Neural cell (in vitro differentiated cells): ENCODE data around the gene ASIC3. TPM values are rescaled to one million over a fixed set of nuclear protein-coding genes. Genes with fewer than 3 reads are reported as not detected.

Experiments
- H2AFZ ChIP-seq: fragments of 200-600, 300-800 bp; sonication (generic), shearing (Covaris generic); 2 replicates; pipeline ENCODE4 v1.6.0; 2014; ENCODE audit warnings: low read depth, mild to moderate bottlenecking, antibody characterized with exemption, low read length, moderate library complexity
- H3F3A ChIP-seq: fragments of 200-600 bp; shearing (Covaris generic); 2 replicates; pipeline ENCODE4 v1.6.1; 2016; ENCODE audit warnings: mild to moderate bottlenecking, moderate library complexity, mixed read lengths, antibody characterized with exemption, low read length; ENCODE audit not compliant: insufficient read depth, poor library complexity, severe bottlenecking
- H3K27ac ChIP-seq: fragments of 200-600, 300-800 bp; sonication (generic), shearing (Covaris generic); 2 replicates; pipeline ENCODE4 v1.5.1; 2014; ENCODE audit warnings: mild to moderate bottlenecking, low read length, moderate library complexity
- H3K27me3 ChIP-seq: fragments of 300-800, 200-600 bp; sonication (generic), shearing (Covaris generic); 2 replicates; pipeline ENCODE4 v1.6.0; 2014; ENCODE audit warnings: mild to moderate bottlenecking, low read depth, low read length, moderate library complexity; ENCODE audit not compliant: insufficient read depth
- H3K36me3 ChIP-seq: fragments of 300-800, 200-600 bp; sonication (generic), shearing (Covaris generic); 2 replicates; pipeline ENCODE4 v1.5.1; 2014; ENCODE audit warnings: mild to moderate bottlenecking, antibody characterized with exemption, low read length, moderate library complexity; ENCODE audit not compliant: insufficient read depth
- H3K4me2 ChIP-seq: fragments of 300-800, 200-600 bp; sonication (generic), shearing (Covaris generic); 2 replicates; pipeline ENCODE4 v1.6.0; 2014; ENCODE audit warnings: mild to moderate bottlenecking, low read length
- H3K4me3 ChIP-seq: fragments of 300-800, 200-600 bp; sonication (generic), shearing (Covaris generic); 2 replicates; pipeline ENCODE4 v1.5.1; 2014; ENCODE audit warnings: mild to moderate bottlenecking, low read length, moderate library complexity
- H3K79me2 ChIP-seq: fragments of 200-600 bp; shearing (Covaris generic); replicated peaks from 2 replicates; pipeline ENCODE4 v1.6.0; 2014; ENCODE audit warnings: mild to moderate bottlenecking, low read length, moderate library complexity; ENCODE audit not compliant: insufficient read depth
- H3K9ac ChIP-seq: fragments of 300-800, 200-600 bp; sonication (generic), shearing (Covaris generic); 2 replicates; pipeline ENCODE4 v1.6.1; 2016; ENCODE audit warnings: mild to moderate bottlenecking, low read length, mixed read lengths
- H3K9me2 ChIP-seq: fragments of 200-600 bp; shearing (Covaris generic); 2 replicates; pipeline ENCODE4 v1.6.1; 2016; ENCODE audit warnings: mild to moderate bottlenecking, low read length, mixed read lengths; ENCODE audit not compliant: insufficient read depth
- H3K9me3 ChIP-seq: fragments of 200-600, 300-800 bp; sonication (generic), shearing (Covaris generic); 2 replicates; pipeline ENCODE4 v1.6.1; 2016; ENCODE audit warnings: mild to moderate bottlenecking, mixed run types, low read length, moderate library complexity, mixed read lengths
- H4K20me1 ChIP-seq: fragments of 200-600 bp; shearing (Covaris generic); 2 replicates; pipeline ENCODE4 v1.6.1; 2016; ENCODE audit warnings: mild to moderate bottlenecking, mixed run types; ENCODE audit not compliant: insufficient read depth
- EP300 ChIP-seq: fragments of 450-650 bp; conservative IDR thresholded peaks from 2 replicates; pipeline ENCODE4 v1.6.1; 2014; ENCODE audit warnings: antibody characterized with exemption, mild to moderate bottlenecking, moderate library complexity; ENCODE audit not compliant: poor library complexity, severe bottlenecking
- EZH2 ChIP-seq: fragments of 200-600, 300-800 bp; shearing (Covaris generic), sonication (generic); IDR thresholded peaks from 2 replicates; pipeline ENCODE4 v1.6.1; 2014; ENCODE audit warnings: antibody characterized with exemption, low read length, borderline replicate concordance, mild to moderate bottlenecking; ENCODE audit not compliant: insufficient read depth, poor library complexity, severe bottlenecking
- POLR2AphosphoS5 ChIP-seq: IDR thresholded peaks from 2 replicates; pipeline ENCODE4 v1.6.1; 2012
- RAD21 ChIP-seq: fragments of 450-650 bp; conservative IDR thresholded peaks from 2 replicates; pipeline ENCODE4 v1.6.1; 2014; ENCODE audit warnings: antibody characterized with exemption, mild to moderate bottlenecking, moderate library complexity
- polyA plus RNA-seq: library from polyadenylated mRNA; depleted of rRNA; stranded (reverse); fragments of >200 nt; gene quantifications from 2 replicates; pipeline ENCODE4 v1.2.3, GENCODE V29; 2014
- TF ChIP-seq, protein P1 (sequence below): fragments of 450-650 bp; IDR thresholded peaks from 2 replicates; pipeline ENCODE4 v1.5.1; 2014; ENCODE audit warnings: antibody characterized with exemption, mild to moderate bottlenecking, moderate library complexity; ENCODE audit not compliant: poor library complexity, severe bottlenecking
- TF ChIP-seq, protein P2 (sequence below): IDR thresholded peaks from 2 replicates; pipeline ENCODE4 v1.6.1; 2012; ENCODE audit warnings: borderline replicate concordance

ASIC3 gene
- polyA plus RNA-seq, 1 donor from 2014 or later = 3.3 TPM

DNA sequence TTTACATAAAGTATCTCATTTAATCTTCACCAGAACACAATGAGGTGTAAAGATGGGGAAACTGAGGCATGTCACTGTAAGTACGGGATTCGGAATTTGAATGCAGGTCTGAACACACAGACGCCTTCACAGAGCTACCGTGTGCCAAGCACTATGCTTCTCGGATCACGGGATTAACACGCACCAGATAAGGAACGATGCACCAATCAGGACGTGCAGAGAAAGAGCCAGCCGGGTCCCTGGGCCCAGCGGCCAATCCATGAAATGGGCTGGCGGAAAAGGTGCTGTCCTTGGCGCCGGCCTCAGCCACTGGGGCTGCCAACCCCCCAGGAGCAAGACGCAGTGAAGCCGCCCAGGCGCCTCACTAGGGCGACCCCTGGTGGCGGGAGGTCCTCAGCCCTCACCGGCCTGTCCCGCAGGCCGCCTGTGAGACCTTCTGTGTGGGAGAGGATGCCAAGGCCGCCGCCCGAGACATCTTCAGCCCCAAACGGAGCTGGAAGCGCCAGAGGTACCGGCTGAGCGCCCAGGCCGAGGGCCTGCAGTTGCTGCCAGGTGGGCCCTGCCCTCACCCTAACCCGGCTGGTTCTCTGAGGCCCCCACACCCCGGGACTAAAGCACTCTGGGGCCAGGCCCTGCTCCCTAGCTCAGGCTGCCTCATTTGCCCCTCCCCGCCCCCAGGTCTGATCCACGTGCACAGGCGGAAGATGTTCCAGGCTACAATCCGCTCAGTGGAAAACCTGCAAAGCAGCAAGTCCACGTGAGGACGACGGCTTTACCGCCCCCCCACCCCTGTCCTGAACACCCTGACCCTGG, 39.6 kb upstream of the ASIC3 start:
- no peak overlapping the region for H3K4me2 ChIP-seq

DNA sequence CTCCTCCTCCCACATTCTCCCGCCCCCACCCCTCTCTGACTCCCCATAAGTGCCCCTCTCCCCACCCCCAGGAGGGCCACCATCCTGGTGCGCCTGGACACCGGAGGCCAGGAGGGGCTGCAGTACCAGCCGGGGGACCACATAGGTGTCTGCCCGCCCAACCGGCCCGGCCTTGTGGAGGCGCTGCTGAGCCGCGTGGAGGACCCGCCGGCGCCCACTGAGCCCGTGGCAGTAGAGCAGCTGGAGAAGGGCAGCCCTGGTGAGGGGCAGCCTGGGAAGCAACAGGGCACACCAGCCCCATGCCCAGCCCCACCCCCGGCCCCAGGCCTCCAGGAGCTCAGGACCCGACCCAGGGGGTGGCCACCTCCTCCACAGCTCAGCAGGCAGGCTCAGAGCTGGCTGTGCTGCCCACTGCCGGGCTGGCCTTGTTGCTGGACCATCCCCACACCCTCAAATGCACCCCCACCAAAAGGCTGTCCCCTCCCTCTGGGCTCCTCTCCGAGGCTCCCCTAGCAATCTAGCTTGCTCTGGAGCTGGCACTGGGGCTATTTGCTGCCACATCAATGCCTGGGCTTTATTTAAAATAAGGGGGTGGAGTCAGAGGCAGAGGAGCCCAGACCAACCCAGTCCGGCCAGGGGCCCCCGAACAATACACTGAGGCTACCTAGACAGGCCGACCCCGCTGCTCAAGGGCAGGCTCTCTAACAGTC, 38.8 kb upstream of the ASIC3 start:
- Histone ChIP-seq H3K79me2 (no peaks in the 10 kb centered on the region), H3K27ac (no peak overlapping the region), H3K9me2 (no peaks in the 10 kb centered on the region), H2AFZ (no peak overlapping the region), H3K4me2 (no peak overlapping the region), H3F3A (no peaks in the 10 kb centered on the region), H3K27me3 (no peaks in the 10 kb centered on the region), H3K36me3 (no peaks in the 10 kb centered on the region), H3K9me3 (no peaks in the 10 kb centered on the region), H4K20me1 (no peaks in the 10 kb centered on the region), H3K4me3 (no peak overlapping the region), H3K9ac (no peak overlapping the region)
- TF ChIP-seq RAD21 (no peak), POLR2AphosphoS5 (no peak), EZH2 (no peak)

More for the DNA sequence above, 39.6 kb upstream of the ASIC3 start:
- TF ChIP-seq, protein P1, sequence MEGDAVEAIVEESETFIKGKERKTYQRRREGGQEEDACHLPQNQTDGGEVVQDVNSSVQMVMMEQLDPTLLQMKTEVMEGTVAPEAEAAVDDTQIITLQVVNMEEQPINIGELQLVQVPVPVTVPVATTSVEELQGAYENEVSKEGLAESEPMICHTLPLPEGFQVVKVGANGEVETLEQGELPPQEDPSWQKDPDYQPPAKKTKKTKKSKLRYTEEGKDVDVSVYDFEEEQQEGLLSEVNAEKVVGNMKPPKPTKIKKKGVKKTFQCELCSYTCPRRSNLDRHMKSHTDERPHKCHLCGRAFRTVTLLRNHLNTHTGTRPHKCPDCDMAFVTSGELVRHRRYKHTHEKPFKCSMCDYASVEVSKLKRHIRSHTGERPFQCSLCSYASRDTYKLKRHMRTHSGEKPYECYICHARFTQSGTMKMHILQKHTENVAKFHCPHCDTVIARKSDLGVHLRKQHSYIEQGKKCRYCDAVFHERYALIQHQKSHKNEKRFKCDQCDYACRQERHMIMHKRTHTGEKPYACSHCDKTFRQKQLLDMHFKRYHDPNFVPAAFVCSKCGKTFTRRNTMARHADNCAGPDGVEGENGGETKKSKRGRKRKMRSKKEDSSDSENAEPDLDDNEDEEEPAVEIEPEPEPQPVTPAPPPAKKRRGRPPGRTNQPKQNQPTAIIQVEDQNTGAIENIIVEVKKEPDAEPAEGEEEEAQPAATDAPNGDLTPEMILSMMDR = peak; percentile 27
- TF ChIP-seq, protein P2, sequence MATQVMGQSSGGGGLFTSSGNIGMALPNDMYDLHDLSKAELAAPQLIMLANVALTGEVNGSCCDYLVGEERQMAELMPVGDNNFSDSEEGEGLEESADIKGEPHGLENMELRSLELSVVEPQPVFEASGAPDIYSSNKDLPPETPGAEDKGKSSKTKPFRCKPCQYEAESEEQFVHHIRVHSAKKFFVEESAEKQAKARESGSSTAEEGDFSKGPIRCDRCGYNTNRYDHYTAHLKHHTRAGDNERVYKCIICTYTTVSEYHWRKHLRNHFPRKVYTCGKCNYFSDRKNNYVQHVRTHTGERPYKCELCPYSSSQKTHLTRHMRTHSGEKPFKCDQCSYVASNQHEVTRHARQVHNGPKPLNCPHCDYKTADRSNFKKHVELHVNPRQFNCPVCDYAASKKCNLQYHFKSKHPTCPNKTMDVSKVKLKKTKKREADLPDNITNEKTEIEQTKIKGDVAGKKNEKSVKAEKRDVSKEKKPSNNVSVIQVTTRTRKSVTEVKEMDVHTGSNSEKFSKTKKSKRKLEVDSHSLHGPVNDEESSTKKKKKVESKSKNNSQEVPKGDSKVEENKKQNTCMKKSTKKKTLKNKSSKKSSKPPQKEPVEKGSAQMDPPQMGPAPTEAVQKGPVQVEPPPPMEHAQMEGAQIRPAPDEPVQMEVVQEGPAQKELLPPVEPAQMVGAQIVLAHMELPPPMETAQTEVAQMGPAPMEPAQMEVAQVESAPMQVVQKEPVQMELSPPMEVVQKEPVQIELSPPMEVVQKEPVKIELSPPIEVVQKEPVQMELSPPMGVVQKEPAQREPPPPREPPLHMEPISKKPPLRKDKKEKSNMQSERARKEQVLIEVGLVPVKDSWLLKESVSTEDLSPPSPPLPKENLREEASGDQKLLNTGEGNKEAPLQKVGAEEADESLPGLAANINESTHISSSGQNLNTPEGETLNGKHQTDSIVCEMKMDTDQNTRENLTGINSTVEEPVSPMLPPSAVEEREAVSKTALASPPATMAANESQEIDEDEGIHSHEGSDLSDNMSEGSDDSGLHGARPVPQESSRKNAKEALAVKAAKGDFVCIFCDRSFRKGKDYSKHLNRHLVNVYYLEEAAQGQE = no peak
- no peak overlapping the region for H3K9ac ChIP-seq
- H3K36me3 ChIP-seq = no peaks in the 10 kb centered on the region
- no peaks in the 10 kb centered on the region for H3K9me3 ChIP-seq
- no peak overlapping the region for H3K4me3 ChIP-seq
- H3K27ac ChIP-seq = no peak overlapping the region
- no peaks in the 10 kb centered on the region for H4K20me1 ChIP-seq
- H3K9me2 ChIP-seq = no peaks in the 10 kb centered on the region
- H3F3A ChIP-seq = no peaks in the 10 kb centered on the region
- H3K79me2 ChIP-seq = no peaks in the 10 kb centered on the region
- H3K27me3 ChIP-seq = no peaks in the 10 kb centered on the region
- H2AFZ ChIP-seq = no peak overlapping the region

DNA sequence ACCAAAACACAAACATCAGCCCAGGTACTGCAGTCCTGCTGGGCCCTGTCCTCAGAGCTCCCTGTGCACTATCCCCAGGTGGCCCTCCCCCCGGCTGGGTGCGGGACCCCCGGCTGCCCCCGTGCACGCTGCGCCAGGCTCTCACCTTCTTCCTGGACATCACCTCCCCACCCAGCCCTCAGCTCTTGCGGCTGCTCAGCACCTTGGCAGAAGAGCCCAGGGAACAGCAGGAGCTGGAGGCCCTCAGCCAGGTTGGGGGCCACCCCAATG, 38.4 kb upstream of the ASIC3 start:
- TF ChIP-seq, protein P2 = no peak
- TF ChIP-seq RAD21 (no peak), EP300 (no peak)
- H3K27me3 ChIP-seq = no peaks in the 10 kb centered on the region
- no peak overlapping the region for H3K4me3 ChIP-seq
- H4K20me1 ChIP-seq = no peaks in the 10 kb centered on the region
- H3K4me2 ChIP-seq = no peak overlapping the region
- H3K9ac ChIP-seq = no peak overlapping the region
- H3K9me3 ChIP-seq = no peaks in the 10 kb centered on the region
- no peak overlapping the region for H3K27ac ChIP-seq
- H2AFZ ChIP-seq = no peak overlapping the region
- H3K79me2 ChIP-seq = no peaks in the 10 kb centered on the region
- H3K9me2 ChIP-seq = no peaks in the 10 kb centered on the region
- no peaks in the 10 kb centered on the region for H3K36me3 ChIP-seq
- no peaks in the 10 kb centered on the region for H3F3A ChIP-seq
